ENCODE results near the gene AADACL4. TPM values are rescaled to one million over a fixed set of nuclear protein-coding genes. Genes with fewer than 3 reads are reported as not detected.

The AADACL4 gene
- total and polyA plus RNA-seq, 10 of the 15 experiments (the other 5 are each of a cell fraction or from before 2014, with no cell fraction given): not detected

DNA sequence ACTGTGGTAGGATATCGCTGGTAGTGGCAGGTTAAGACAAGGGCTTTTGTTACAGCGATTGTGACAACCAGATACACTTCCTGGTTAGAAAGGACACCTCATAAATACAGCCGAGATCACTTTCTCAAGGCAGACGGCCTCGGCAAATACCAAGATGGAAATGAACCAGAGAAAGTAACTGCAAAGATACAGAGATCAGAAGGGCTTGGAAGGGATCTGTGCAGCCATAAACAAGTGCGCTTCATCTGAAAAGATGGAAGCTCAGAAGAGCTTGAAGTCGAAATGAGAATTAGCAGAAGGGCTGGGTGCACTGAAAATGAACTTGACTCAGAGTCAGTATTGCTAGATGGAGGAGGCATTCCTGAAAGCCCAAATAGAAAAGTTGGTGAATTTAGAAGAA lies 32.9 kb upstream of the AADACL4 start (continued):
- TF ChIP-seq RELA (IDR thresholded peaks at IDR 0.05; ENCODE audit: borderline replicate concordance, partially characterized antibody): no peak
- TF ChIP-seq, protein P1, sequence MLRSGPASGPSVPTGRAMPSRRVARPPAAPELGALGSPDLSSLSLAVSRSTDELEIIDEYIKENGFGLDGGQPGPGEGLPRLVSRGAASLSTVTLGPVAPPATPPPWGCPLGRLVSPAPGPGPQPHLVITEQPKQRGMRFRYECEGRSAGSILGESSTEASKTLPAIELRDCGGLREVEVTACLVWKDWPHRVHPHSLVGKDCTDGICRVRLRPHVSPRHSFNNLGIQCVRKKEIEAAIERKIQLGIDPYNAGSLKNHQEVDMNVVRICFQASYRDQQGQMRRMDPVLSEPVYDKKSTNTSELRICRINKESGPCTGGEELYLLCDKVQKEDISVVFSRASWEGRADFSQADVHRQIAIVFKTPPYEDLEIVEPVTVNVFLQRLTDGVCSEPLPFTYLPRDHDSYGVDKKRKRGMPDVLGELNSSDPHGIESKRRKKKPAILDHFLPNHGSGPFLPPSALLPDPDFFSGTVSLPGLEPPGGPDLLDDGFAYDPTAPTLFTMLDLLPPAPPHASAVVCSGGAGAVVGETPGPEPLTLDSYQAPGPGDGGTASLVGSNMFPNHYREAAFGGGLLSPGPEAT (IDR thresholded peaks at IDR 0.05; ENCODE audit: low read depth): no peak
- TF ChIP-seq, protein P2, sequence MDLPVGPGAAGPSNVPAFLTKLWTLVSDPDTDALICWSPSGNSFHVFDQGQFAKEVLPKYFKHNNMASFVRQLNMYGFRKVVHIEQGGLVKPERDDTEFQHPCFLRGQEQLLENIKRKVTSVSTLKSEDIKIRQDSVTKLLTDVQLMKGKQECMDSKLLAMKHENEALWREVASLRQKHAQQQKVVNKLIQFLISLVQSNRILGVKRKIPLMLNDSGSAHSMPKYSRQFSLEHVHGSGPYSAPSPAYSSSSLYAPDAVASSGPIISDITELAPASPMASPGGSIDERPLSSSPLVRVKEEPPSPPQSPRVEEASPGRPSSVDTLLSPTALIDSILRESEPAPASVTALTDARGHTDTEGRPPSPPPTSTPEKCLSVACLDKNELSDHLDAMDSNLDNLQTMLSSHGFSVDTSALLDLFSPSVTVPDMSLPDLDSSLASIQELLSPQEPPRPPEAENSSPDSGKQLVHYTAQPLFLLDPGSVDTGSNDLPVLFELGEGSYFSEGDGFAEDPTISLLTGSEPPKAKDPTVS (IDR thresholded peaks at IDR 0.05; ENCODE audit: low read depth, low read length): no peak

DNA sequence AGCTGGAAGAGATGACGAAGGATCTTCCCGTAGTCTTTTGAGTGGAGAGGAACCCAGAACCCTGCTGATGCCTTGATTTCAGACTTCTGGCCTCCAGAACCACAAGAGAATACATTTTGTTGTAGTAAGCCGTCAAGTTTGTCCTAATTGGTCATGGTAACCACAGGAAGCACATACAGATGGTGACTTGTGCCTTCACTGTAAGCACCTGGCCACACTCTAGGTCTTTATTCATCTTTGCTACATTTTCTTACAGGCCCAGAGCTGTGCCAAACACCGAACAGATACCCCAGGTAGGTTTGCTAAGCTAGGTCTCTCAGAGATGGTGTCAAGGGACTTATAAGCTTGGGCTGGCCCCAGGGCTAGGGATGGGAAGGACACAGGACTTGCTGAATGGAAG lies 30.7 kb upstream of the AADACL4 start:
- Histone ChIP-seq H3K27me3 (replicated peaks in 1 of 2; ENCODE audit: control insufficient read depth in 2 of 2, insufficient read depth in 2 of 2, low read length in 1 of 2) (peaks cover 3 to 5% of the 10 kb centered on the region in 2 experiments), H3K4me3 (no peak overlapping the region), H3K36me3 (ENCODE audit: control insufficient read depth in 2 of 2, insufficient read depth in 2 of 2, low read length in 1 of 2) (no peaks in the 10 kb centered on the region), H4K20me1 (ENCODE audit: control insufficient read depth, insufficient read depth) (no peaks in the 10 kb centered on the region; the same call in 1 of the 2 replicates), H3K9me3 (replicated peaks; ENCODE audit: control insufficient read depth, insufficient read depth, low read length) (no peaks in the 10 kb centered on the region; the same call in 2 of the 3 replicates), H3K4me2 (ENCODE audit: control insufficient read depth, insufficient read depth) (no peak overlapping the region), H3K9ac (ENCODE audit: control insufficient read depth, insufficient read depth, low read length) (no peak overlapping the region), H3K79me2 (ENCODE audit: control insufficient read depth, insufficient read depth, low read length) (no peaks in the 10 kb centered on the region), H3K4me1 (ENCODE audit: control insufficient read depth, insufficient read depth, low read length) (no peaks in the 10 kb centered on the region), H2AFZ (ENCODE audit: control insufficient read depth, low read depth, low read length) (no peak overlapping the region), H3K27ac (ENCODE audit: control insufficient read depth, insufficient read depth) (no peak overlapping the region)
- no peak for DNase-seq (ENCODE audit: low read depth, low spot score)
- FAIRE-seq: no peak
- 46% methylated on average over 4 of the region's 4 CpGs for WGBS (ENCODE audit: insufficient coverage, insufficient replicate concordance, low lambda C conversion rate, missing lambda C conversion rate)
- in situ Hi-C loops (cut with MboI): no loop called here
- TF ChIP-seq SP1 (IDR thresholded peaks at IDR 0.05; ENCODE audit: low read depth, low read length) (no peak), BACH1 (IDR thresholded peaks at IDR 0.05; ENCODE audit: borderline replicate concordance) (no peak), BHLHE40 (IDR thresholded peaks at IDR 0.05; ENCODE audit: borderline replicate concordance in 1 of 2, low read depth in 2 of 2, low read length in 1 of 2) (no peak), MTA3 (IDR thresholded peaks at IDR 0.05; ENCODE audit: borderline replicate concordance, low read length) (no peak), JUND (IDR thresholded peaks at IDR 0.05; ENCODE audit: low read depth, low read length) (no peak), ZNF207 (IDR thresholded peaks at IDR 0.05; ENCODE audit: borderline replicate concordance) (no peak), STAT3 (IDR thresholded peaks at IDR 0.05; ENCODE audit: low read depth, low read length) (no peak), TBL1XR1 (IDR thresholded peaks at IDR 0.05; ENCODE audit: low read depth, low read length) (no peak)
- TF ChIP-seq, protein P3, sequence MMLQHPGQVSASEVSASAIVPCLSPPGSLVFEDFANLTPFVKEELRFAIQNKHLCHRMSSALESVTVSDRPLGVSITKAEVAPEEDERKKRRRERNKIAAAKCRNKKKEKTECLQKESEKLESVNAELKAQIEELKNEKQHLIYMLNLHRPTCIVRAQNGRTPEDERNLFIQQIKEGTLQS (IDR thresholded peaks at IDR 0.05; ENCODE audit: borderline replicate concordance, extremely low read depth, low read depth, low read length): no peak
- TF ChIP-seq, protein P4, sequence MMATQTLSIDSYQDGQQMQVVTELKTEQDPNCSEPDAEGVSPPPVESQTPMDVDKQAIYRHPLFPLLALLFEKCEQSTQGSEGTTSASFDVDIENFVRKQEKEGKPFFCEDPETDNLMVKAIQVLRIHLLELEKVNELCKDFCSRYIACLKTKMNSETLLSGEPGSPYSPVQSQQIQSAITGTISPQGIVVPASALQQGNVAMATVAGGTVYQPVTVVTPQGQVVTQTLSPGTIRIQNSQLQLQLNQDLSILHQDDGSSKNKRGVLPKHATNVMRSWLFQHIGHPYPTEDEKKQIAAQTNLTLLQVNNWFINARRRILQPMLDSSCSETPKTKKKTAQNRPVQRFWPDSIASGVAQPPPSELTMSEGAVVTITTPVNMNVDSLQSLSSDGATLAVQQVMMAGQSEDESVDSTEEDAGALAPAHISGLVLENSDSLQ (IDR thresholded peaks at IDR 0.05): no peak
- TF ChIP-seq, protein P5, sequence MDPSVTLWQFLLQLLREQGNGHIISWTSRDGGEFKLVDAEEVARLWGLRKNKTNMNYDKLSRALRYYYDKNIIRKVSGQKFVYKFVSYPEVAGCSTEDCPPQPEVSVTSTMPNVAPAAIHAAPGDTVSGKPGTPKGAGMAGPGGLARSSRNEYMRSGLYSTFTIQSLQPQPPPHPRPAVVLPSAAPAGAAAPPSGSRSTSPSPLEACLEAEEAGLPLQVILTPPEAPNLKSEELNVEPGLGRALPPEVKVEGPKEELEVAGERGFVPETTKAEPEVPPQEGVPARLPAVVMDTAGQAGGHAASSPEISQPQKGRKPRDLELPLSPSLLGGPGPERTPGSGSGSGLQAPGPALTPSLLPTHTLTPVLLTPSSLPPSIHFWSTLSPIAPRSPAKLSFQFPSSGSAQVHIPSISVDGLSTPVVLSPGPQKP (IDR thresholded peaks at IDR 0.05; ENCODE audit: low read depth, low read length): no peak
- no peak for ATAC-seq
- BruUV-seq (replicated peaks): no TSS peak
- CTCF ChIA-PET: interaction anchor here (2.8 kb wide), 1 partner anchor 12 kb away, joined by 10 read pairs; no protein-coding TSS in a partner anchor
- RAD21 ChIA-PET (ENCODE audit: unreplicated experiment): no interaction called here
- POLR2A ChIA-PET: interaction anchor here (1.0 kb wide), 1 partner anchor 9 kb away, joined by 3 read pairs; no protein-coding TSS in a partner anchor
- intact Hi-C loops (cut with micrococcal nuclease; ENCODE audit: unreplicated experiment): no loop called here
- SMC1A ChIA-PET (ENCODE audit: uncharacterized antibody, unreplicated experiment): no interaction called here

Data from GM12878 (cell line).